HG03175 (cell line): ENCODE results near the gene TTLL12.

Experiments used
- ATAC-seq: cut with Tn5 transposase; IDR thresholded peaks from one replicate; pipeline ENCODE4 v1.9.1; 2021; ENCODE audit warnings: mild to moderate bottlenecking, moderate library complexity; ENCODE audit not compliant: unreplicated experiment

The TTLL12 gene

DNA sequence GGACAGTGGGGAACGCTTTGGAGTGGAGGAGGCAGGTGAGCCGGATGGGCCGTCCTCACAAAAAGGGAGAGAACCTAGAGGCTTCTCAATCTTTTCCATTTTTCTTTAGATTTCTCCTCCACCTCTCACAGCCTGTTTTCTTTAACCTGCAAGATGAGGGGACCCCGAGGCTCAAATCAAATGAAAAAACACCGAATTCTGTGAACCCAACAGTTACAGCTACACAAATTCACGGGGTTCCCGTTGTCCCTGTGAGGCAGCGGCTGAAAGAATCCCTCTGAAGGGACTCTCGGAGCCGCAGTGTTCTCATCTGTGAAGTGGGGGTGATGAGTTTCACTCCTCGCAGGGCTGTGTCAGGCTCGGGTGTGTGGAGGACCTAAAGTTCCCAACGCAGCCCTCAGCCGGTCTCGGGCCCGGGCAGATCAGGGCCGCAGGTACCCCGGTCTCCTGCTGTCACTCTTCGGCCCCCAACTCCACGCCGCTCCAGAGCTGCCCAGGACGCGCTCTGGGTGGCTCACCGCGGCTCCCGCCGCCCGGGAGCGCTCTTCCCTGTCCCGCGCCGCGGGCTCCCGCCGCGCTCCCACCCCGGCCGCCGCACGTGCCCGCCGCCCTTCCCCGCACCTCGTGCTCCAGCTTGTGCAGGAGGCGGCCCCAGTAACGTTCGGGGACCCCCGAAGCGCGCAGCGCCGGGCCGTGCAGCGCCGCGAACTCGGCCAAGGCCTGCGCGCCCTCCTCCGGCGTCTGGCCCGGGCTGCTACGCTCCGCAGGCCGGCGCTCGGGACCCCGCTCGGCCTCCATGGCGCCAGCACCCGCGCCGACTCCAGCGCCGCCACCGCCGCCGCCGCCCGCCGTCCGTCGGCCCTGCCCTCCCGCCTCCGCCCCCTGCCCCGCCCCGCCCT lies at the start of gene TTLL12:
TTLL12 (minus strand) TSS at position 863 of the 899 bp plus-strand sequence; CDS start at position 798, 65 bp downstream.
- no peak for ATAC-seq

DNA sequence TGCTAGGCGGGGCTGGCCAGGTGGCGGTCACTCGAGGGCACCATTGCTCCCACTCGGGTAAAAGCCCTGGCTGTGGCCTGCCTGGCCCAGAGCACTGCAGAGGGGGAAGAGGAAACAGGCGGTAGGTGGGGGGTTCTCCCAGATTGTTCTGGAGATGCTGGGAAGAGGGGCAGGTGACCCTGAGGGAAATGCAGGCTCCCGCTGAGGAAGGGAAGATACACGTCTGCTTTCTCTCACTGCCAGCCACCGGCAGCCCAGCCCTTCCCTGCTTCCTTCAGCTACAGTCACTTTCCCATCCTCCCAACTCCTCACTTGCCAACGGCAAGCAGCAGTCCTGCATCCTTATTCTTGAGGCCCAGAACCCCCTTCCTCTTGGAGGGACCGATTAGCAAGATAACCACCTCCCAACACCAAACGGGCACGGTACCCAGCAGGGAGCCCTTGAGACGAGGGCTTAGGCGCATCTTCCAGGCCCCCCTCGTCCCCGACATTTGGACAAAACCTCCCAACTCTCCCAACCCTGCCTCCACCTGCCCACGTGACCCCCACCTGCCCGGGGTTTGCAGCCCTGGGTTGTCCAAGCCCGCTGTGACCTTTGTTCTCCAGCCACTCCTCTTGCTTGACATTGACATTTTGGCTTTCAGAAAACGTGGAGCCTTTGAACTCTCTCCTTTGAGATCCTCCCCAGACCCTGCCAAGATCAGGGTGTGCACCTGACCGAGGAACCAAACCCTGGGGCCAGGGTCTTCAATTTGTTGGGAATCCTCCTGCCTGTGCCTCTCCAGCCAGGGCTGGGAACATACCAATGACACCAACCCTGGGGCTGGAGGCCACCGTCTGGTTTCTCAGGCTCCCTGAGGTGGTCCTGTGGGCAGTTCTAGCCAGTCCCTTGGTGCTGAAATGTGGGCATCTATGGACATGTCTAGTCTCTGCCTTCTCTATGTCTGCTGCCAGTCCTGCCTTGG lies 48.8 kb upstream of the TTLL12 start:
- ATAC-seq = no peak

DNA sequence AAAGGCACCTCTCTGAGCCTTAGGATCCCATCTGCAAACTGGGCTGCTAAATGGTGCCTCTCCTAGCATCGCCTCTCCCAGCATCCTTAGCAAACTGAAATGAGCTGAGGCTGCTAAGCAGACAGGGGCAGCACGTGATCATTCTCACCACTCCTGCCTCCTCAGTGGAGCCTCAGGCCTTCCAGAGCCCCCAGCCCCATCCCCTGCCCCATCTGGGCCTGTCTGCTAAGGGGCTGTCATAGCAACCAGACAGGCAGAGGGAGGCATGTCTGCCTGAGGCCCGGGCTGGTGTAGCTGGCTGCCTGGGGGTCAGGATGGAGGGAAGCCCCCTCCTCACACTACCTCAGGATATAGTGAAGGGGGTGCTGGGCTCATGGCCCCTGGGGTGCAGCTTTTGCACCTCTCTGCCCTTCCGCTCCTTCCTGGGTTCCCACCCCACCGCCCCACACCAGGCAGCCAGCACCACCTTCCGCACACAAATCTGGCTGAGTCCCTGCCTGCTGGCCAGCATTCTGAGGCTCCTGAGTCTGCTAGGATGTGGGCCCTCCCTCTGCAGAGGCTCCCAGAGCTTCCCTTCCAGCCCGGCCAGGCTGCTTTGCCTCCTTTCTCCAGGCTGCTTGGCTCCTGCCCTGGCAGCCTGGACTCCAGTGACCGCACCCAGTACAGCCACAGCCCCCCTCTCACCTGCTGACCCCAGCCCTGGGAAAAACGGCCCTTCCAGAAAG lies 47.5 kb upstream of the TTLL12 start:
- no peak for ATAC-seq

DNA sequence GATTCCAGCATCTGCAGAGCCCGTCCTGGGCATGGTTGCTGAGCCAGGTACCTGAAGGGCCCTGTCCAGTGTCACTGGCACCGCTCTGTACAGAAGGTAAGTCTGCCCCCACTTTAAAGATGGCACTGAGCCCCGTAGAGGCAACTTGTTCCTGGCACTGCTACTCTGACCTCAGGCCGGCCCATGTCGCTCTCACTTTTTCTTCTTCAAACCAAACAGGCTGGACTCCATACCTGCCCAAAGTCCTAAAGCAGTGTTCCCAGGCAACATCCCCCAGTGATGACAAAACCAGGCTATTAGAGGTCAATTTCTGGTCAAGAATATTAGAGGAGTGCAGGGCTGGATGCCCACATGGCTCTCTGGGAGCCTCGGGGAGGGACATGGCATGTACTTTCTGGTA lies 46.6 kb upstream of the TTLL12 start:
- no peak for ATAC-seq

DNA sequence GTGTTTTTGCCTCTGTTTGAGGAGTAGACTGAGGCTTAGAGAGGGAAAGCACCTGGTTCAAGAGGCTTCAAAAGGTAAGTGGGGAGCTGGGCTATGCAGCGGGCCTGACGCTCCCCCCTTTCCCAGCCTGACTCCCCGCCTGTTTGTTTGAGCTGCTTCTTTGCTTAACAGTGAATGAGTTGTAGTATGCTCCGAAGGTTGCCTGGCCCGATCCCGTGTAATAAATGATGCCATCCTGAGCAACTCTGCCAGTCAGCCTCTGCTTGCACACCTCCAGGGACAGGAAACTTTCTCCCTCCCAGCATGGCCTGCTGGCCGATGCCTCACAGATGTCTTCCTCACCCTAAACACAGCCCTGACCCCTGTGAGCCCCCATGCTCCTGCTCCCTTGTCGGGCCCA lies 45.5 kb upstream of the TTLL12 start:
- ATAC-seq = no peak

DNA sequence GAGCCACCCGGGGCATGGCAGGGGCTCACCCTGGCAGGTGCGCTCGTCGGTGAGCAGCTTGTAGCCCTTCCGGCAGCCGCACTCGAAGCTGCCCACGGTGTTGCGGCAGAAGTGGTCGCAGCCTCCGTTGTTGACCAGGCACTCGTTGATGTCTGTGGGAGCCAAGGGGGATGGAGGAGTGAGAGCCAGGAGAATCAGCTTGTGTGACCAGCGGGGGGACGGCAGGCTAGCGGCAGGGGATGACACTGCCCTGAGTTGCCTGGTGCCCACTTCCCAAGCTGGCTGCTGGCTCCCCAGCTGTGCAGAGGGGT lies 44.7 kb upstream of the TTLL12 start:
- no peak for ATAC-seq

DNA sequence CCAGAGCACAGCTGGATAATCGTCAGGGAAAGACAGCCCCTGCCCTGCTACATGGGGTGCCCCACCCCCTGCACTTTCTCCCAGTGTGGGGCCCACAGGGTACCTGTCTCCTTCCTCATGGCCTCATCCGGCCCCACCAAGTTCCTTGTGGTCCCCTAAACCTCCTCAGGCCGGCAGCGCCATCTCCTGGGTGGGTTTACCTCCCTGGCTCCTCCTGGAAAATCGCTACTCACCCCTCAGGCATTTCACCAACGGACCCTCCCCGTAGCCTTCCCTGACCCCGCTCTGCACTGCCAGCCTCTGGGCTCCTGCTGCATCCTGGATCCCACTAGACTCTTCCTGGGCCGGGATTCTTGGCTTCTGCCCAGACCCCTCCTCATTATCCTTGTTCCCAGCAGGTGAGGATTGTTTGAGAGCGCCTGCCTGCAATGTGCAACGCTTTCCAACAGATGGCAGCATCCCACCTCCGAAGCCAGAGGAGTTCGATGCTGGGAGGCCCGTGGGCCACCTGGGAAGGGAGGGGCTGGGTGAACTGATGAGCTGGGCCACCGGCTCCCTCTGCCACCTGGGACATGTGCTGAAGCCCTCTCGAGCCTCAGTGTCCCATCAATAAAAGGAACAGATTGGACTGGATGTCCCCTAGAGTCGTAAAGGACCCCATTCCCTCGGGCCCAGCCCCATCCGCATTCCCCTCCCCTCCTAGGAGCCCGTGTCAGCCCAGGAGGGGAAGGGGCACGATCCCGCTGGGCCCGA lies 44.2 kb upstream of the TTLL12 start:
- ATAC-seq = no peak

DNA sequence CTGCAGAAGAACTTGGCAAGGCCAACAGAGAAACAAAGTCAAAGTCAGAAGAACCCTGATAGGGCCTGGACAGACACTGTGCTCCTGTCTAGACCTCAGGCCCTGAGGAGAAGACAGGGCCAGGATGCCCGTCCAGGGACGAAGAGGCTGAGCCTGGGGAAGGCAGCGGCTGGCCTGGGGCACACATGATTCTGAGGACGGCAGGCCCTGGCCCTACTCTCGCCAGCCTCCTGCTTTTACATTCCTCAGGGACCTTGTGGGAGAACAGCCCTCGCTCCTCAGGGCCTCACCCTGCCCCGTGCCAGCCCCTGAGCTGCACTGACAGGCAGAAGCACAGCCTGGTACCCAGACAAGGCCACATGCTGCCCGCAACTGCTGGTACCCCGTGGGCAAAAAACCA lies 43.6 kb upstream of the TTLL12 start:
- ATAC-seq = no peak

DNA sequence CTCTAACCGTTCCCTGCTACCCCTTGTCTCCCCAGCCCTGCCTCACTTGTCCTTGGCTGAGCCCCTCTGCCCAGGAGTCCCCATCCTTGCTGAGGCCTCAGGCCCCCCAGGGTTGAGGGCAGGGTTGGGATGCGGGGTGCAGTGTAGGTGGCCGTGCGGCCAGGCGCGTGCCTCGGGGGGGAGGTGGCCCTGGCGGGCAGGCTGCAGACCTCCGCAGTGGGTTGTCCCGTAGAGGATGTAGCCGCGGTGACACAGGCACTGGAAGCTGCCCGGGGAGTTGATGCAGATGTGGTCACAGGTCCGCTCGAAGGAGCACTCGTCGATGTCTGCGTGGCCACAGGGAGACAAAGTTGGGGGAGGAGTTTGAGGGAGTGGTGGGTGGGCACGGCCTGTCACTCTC lies 41.9 kb upstream of the TTLL12 start:
- ATAC-seq = no peak

DNA sequence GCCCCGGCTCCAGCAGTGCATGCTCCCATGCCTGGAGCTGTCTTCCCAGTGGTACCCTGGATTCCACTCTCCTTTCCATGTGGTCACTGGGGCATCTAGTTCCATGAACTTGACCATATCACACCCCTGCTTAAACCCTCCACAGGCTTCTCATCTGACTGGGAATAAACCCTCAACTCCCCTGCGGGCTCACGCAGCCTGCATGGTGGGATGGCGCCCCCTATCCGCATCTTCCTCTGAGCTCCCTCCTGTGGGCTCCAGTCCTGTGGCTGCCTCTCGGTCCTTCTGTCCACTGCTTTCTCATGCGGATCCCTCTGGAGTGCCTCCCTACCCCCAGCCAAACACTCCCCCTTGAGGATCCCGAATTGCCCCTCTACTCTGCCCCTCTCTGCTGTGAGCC lies 41.4 kb upstream of the TTLL12 start:
- ATAC-seq = no peak

DNA sequence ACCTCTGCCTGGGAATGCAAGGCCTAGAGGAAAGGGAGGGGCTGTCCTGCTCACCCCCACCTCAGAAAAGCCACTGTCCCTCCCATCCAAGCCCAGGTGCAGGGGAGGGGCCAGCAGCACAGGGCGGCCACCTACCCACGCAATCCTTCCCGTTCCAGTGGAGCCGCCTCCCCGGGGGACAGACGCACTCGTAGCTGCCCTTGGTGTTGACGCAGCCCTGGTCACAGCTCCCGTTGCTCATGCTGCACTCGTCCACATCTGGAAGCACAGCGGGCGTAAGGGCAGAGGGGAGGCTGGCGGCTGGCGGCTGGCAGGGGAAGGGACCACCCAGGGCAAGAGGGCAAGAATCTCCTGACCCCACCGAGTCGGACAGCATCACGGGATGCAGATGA lies 40.3 kb upstream of the TTLL12 start:
- no peak for ATAC-seq

DNA sequence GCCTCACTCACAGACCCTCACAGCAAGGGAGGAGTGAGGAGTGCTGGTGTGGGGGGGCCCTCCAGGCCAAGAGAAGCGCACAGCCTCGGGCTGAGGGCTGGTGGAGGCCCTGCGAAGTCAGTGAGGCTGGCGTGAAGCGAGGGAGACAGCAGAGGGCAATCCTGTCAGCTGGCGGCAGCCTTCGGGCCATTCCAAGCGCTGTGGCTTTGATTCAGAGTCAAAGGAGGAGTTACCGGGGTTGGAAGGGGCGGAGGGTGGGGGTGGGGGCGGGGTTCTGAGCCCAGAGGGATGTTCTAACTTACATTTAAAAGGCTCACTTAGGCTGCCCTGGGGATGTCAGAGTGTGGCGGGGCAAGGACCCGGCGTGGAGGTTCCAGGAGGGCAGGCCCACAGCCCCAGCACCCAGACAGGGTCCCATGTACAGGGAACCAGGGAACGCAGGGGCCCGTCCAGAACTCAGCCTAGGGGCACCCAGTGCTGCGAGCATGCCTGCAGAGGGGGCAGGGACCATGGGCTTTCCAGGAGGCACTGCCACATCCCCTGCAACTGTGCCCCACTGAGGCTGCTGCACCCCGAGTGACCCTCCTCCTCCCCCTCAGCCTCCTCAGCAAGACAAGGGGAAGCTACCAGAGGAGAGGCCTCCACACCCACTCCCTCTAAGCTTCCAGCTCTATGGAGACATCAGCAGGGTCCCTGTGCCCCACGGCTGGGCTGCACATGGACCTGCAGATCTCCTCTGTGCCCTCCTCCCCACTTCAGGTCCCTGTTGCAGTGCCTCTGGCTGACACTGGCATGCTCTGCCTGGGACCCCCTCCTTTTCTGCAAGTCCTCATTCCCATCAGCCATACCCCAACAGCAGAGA lies 39.7 kb upstream of the TTLL12 start:
- ATAC-seq = no peak

DNA sequence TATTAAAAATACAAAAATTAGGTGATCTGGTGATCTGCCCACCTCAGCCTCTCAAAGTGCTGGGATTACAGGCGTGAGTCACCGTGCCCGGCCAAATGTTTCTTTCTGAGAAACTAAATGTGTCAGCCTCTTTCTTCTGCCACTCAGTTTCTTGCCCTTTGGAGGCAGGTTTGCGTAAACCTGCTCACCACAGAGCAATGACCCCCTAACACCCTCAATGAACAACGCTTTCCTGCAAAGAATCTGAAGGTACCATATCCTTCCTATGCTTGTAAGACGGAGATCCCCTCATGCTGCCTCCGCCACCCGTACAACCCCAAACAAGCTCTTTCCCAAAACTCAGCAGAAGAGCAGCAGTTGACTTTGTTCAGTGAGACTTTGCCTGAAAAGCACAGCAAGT lies 38.7 kb upstream of the TTLL12 start:
- no peak for ATAC-seq

DNA sequence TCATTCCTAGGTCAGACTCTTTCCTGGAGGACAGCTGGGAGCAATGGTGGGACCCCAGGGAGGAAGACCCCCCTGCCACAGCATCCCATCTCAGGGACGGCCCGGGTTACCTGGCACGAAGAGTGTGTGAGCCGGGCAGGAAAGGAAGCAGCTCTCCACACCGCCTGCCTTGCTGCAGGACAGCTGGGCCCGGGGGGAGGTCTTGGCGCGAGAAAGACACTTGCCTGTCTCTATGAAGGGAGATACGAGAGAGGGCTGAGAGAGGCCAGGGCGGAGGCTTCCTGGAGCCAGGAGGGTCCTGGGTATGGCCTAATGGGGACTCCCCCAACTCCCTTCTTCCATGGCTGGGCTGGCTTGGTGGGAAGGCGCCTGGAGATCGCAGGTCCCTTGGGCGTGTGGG lies 36.1 kb upstream of the TTLL12 start:
- ATAC-seq = no peak

DNA sequence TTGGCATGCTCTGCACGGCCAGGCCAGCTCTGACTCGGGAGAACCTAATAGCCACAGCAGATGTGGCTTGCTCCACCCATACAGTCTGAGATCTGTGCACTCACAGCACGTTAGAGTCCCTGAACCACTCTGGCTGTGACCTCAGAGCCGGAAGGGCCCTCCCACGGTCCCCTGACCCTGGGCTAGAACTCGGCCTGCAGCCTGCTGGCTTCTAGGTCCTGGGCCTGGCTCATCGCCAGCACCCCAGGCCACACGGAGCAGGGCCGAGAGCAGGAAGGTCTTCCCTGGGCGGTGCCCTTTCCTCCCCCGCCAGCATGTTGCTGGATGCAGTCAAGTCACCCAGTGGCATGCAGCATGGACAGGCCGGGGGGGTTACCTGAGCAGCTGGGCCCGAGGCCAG lies 35.3 kb upstream of the TTLL12 start:
- no peak for ATAC-seq

DNA sequence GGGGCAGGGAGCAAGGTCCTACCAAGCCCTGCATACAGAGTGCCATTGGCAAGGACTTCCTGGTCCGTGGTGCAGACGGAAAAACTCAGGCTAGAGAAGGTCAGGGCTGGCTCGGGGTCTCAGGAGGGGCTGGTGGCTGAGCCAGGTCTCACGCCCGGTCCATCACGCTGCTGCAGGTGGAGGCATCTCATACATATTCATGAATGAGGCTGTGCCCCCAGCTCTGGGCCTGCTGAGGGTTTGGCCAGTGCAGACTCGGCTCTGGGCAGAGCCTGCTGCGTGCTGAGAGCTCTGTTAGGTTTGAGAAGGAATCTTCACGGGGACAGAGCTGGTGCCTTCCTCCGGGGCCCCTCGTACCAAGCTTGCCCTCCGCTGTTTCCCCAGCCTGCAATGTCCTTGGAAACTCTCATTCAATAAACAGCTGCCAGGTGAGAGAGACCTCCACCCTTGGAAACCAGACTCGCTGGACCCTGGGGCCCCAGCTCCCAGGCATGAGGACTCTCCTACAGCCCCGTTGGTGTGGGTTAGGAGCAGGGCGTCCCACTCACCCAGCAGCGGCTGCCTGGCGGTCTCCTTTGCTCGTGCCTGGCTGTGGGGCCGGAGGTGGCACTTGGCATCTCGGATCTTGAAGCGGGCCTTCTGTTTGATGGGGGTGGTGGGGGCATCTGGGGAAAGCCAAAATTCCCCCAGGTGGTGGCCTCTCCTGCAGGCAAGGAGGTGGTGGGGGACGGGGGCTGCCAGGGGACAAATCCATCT lies 33.9 kb upstream of the TTLL12 start:
- no peak for ATAC-seq

DNA sequence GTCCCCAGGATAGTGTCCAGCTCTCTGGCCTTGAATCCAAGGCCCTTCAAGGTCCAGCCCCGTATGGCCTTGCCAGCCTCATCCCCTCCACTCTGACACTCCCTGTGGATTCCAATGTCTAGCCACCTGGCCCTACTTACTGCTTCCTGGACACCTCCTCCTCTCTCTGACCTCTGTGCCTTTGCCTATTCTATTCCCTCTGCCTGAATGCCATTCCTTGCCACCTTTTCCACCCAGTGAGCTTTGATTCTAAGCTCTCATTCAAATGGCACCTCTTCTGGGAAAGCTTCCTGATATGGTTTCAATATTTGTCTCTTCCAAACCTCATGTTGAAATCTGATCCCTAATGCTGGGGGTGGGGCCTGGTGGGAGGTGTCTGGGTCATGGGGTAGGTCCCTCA lies 31.9 kb upstream of the TTLL12 start:
- ATAC-seq = no peak

DNA sequence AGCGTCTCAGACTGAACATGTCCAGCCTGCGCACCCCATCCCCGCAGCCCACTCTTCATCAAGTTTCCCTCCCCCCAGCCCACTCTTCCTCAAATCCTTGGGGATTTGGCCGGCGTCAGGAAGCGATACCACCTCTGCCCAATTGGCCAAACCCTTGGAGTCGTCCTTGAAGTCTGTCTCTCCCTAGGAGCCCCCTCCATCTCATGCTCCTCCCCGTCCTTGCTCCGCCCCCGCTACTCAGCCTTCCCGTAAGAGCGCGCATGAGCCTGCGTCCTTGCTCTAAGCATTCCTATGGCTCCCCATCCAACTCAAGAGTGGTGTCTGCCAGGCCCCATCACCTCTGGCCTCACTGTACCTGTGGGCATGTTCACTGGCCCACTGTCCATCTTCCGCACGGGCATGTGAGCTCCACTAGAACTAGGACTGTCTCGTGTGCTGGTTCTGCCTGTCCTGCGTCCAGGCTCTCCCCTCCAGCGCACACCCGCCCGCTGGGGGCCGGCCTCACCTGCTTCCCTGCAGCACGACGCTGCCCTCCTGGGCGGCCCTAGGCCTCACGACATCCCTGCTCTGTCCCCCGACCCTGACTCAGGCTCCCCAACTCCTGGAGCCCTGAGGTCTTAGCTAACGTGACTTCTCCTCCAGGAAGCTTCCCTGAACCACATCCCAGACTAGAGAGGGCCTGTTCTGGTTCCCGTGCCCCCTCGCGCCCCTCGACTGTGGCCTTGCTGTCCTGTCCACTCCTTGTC lies 30.5 kb upstream of the TTLL12 start:
- ATAC-seq = no peak
